GM18907 (cell line): Measurements from ENCODE around the gene IFT122.
A peak's percentile ranks its signal among the peaks of the same experiment; 100 is the strongest.

Experiments used
- ATAC-seq: cut with Tn5 transposase; IDR thresholded peaks from one replicate; pipeline ENCODE4 v1.9.1; 2021; ENCODE audit warnings: mild to moderate bottlenecking, moderate library complexity; ENCODE audit not compliant: unreplicated experiment

Gene IFT122

DNA sequence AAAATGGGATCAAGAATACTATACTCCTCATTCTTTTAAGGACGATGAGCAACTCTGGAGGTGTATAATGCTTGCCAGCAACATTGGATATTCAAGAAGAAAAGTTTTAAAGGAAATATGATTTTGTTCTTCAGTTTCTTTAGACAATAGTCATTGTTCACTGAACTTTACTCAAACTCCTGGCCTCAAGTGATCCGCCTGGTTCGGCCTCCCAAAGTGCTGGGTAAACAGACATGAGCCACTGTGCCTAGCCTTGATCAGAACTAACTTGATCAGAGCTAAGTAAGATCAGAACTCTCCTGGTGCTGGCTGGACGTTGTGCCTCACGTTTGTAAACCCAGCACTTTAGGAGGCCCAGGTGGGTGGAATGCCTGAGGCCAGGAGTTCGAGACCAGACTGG is 24.2 kb upstream of the IFT122 start:
- no peak for ATAC-seq

DNA sequence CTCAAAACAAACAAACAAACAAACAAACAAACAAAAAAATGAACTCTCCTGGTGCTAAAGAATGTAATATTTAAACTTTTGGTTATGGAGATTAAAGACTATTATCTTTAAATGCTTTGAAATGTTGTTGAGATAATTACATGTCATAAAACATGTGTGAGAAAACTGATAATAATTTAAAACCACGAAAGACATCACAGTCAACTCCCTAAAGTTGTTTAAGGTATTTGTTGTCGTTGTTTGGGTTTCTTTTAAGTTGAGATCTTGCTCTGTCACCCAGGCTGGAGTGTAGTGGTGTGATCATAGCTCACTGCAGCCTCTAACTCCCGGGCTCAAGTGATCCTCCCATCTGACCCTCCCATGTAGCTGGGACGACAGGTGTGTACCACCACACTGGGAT is 23.6 kb upstream of the IFT122 start:
- no peak for ATAC-seq

DNA sequence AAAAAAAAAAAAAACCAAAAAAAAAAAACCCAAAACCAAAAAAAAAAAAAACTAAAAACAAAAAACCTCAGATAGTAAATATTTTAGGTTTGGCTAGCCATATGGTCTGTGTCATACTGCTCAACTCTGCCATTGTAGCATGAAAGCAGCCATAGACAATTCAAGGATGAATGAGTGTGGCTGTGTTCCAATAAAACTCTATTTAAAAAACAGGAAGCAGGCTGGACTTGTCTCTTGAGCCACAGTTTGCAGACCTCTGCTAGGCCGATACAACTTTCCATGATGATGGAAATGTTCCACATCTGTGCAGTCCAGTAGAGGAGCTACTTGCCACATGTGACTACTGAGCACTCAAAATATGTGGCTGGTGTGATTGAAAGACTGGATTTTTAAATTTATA is 22.7 kb upstream of the IFT122 start:
- ATAC-seq, result no peak

DNA sequence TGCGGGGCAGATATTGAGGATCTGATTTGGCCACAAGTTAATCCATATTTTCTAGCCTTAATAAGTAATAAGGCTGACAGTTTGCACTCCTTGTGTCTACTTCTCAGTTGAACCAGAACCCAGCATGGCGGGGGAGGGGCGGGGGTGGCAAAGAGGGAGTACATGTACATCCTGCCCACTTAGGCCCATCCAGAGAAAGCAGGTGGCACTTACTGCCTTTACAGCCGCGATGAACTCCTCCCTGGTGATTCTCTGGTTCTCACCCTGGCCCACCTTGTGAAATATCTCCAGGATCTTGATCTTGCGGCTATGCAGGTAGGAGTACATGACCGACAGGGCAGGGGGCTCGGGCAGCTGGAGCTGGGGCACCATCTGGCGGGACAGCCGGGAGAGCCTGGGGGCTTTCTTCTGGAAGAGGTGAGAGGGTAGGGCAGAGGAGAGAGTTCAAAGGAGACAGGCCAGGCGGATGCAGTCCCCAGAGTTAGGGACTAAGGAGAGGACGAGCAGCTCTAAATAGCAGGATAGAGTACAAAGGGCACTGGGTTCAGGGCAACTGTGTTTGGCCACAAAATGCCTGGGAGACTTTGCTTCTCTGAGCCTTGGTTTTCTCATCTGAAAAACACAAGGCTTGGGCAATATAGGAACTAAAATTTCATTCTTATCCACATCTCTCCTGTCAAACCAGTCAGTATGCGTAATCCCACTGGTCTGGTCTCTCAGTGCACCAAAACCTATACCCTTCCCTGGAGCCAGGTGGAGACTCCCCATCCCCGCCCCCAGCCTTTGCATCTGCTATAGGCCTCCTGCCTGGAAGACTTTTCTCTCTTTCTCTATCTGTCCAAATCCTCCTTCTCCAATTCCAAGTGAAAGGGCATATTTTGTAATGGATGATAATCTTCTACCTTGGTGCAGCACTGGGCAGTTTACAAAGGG is 21.7 kb upstream of the IFT122 start:
- no peak for ATAC-seq

DNA sequence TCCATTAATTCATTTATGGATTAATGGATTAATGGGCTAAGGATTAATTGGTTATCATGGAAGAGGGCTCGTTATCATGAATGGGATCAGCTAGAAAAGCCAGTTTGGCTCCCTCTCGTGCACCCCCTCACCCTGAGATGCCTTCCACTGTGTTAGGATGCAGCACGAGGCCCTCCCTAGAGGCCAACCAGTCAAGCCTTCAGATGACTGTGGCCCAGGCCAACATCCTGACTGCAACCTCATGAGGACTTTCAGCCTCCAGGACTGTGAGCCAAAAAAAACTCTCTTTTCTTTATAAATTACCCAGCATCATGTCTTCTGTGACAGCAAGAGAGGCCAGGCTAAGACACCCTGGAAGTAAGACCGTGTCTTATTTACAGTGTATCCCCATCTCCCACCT is 20.5 kb upstream of the IFT122 start:
- ATAC-seq, result no peak

DNA sequence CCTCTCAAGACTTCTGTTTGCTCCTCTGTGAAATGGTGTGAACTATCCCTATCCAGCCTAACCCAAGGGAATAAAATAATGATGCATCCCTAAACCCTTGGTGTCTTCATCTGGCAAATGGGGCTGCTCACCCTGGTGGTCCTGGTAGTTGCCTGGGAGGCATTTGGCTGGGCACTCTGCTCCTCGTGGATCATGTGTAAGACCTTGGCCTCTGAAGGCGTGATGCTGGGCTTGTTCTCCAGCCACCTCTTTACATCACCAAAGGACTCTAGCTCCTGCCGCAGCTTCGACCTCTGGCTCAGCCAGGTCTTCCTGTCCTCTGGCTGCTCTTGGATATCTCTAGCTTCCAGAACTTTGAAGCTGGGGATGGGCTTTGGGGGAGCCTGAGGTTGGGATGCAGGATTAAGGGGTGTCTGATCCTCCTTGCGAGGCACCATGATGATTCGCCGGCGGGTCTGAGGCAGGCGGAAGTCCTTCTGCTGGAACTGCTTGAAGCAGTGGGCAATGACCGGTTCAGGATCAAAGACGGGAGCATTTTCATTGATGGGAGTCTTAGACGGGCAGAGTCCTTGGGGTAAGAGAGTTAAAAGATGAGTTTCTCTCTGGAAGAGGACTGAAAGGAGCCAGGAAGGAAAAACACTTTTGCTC is 18.7 kb upstream of the IFT122 start:
- ATAC-seq, result no peak

DNA sequence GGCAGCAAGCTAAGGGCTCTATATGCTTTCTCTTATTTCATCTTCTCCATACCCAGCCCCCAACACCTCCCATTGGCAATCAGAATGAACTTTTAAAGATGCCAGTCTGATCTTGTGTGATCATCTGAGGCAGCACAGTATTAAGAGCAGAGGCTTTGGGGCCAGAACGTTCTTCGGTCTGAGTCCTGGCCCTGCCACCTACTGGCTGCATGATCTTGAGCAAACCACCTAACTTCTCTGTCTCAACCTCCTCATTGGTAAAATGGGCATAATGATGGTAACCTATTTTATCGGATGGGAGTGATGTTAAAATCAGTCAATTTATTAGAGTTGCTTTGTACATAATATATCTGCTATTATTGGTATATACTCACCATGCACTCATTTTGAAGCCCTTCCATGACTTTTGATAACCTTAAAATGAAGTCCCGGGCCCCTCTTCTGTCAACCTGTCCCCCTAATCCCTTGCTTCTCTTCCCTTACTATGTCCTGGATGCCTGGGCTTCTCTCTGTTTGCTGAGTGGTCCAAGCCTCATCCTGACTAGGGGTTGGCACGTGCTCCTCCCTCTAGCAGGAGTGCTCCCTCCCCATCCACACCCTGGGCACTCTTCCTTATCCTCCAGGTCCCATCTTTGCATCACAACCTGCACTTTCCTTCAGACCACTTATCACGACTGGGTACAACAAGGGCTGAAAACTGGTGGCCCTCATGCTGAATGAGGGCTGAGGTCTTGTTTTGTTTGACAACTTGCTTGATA is 17.9 kb upstream of the IFT122 start:
- ATAC-seq, result no peak

DNA sequence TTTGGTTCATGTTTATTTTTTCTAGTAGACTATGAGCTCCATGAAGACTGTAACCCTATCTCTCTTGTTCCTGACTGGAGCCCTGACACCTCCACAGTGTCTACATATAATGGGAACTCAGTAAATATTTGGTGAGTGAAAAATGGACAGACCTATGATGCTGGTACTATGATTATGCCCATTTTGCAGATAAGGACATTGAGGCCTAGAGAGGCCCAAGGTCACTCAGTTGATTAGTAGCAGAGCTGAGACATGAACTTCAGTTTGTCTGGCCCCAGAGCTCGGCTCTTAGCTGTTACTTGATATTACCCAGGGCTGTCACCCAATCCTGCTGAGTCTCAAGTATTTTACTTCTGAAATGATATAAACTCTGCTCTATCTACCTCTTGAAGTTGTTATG is 17.1 kb upstream of the IFT122 start:
- no peak for ATAC-seq

DNA sequence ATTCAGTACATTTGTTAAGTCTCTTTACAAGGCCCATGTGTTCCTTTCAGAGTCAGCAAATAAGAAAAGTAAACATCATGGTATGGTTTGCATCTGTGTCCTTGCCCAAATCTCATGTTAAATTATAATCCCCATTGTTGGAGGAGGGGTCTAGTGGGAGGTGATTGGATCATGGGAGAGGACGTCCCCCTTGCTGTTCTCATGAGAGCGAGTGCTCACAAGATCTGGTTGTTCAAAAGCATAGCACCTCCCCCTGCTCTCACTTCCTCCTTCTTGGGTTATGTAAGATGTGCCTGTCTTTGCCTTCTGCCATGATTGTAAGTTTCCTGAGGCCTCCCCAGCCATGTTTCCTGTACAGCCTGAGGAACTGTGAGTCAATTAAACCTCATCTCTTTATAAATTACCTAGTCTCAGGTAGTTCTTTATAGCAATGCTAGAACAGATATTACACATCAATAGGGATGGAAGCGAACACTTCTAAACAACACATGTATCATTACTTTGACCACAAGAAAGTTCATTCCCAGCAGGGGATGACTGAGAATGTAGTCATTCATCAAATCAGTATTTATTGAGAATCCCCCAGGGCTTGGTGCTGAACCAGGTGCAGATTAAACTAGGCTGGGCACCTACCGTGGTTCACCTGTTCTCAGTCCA is 15.7 kb upstream of the IFT122 start:
- ATAC-seq, result peak; percentile 72

DNA sequence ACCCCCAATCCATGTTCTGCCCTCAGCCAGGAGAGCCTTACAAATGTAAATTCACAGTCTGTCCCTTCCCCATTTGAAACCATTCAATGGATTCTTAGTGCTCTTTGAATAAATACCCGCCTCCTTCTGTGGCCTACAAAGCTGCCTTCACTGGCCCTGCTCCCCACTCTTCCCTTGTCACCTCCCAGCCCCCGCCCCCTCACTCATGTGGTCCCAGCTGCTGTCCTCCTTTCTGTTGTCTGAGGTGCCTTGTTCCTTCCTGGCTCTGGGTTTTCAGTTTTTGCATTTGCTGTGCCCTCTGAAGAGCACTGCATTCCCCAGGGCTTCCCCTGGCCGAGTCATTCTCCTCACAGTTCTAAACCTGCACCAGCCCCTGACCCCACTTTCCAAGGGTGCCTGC is 14.8 kb upstream of the IFT122 start:
- no peak for ATAC-seq

DNA sequence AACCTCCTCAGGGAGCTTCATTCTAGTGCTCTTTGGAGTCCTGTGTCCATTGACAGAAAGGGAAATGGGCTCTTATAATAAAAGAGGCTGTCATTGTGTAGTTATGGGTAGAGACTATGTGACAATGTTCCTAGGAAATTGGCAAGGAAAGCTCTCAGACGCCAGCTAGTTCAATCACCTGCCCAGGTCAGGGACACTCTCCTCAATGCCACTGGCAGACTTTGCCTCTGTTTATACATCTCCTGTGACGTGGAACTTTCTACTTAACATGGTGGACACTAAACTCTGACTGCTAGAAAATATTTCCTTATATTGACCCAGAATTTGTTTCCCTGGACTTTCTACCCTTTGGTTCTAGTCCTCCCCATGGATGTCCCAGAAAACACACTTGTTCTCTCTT is 14.4 kb upstream of the IFT122 start:
- ATAC-seq, result no peak

DNA sequence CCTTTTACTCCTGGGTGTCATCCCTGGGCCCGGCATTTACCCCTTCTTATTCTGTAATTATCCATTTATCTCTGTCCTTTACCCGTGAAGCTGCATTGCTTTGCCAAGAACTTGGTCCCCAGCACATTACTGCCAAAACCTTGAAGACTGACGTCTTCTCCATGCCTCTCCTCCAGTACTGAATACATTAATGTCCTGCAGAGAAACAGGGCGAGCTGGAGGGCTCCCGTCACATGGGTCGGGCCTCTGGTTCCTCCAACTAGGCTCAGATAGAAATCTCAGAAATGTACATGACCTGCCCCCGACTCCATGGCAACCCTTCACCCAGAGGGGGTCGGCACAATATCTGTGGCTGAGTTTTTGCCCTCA is 12.0 kb upstream of the IFT122 start:
- no peak for ATAC-seq

DNA sequence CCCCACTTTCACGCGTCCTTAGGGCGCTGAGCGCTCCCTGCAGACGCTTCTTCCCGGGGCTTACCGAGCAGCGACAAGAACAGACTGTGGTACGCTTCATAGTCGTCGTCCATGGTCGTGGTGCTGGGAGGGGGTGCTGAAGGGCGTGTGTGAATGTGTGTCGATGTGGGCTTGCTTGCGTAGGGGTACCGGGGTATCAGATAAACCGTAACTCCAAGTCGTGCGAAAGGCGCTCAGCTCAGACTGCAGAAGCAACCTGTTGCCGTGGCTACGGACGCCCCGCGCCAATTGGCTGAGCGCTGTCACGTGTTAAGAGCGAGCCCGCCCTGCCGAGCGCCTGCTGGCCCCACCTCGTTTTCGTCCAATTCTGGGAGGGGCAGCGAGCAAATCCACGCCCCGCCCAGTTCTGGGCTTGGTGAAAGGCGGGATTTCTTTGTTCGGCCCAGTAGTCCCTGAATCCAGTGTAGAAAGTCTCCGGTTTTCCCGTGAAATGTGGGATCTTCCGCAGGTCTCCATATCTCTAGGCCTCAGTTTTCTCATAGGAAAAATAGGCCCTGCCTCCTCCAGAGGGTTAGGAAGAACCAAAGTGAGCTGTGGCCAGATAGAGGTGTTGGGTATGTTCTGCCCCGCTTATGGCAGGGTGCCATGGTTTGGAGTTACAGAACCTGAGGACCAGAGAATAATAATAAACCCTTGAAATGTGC is 11.5 kb upstream of the IFT122 start, which contains the start of gene EFCAB12:
Gene EFCAB12, minus strand, starts transcription at position 261 of the 704 bp plus-strand sequence. Its CDS starts 148 bp downstream, at position 113.
- peak; percentile 89 for ATAC-seq

DNA sequence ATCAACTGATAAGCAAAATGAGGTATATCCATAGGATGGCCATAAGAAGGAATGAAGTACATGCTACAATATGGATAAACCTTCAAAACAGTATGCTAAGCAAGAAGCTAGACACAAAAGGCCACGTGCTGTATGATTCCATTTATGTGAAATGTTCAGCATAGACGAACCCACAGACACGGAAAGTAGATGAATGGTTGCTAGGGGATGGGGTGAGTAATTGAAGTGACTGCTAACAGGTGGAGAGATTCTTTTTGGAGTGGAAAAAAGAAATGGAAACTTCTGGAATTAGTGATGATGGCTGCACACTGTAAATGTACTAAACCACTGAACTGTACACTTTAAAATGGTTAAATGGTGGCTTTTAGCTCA is 11.0 kb upstream of the IFT122 start:
- ATAC-seq, result no peak

DNA sequence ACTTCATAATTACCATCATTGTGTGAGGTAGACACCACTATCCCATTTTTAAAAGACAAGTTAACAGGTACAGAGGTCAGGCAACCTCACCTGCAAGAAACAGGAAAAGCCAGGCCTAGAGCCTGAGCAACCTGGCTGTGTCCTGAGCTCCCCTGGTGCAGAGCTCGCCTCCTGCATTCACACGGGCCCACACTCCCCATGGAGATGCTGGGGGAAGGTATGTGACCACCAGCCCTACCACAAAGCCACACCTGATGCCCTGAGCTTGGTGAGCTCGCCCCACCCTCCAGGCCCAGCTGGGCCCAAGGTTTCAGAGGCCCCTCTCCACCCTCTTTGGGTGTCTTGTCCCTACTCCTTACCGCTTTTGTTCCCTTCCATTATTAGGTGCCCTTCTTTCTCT is 10.4 kb upstream of the IFT122 start:
- ATAC-seq, result no peak

DNA sequence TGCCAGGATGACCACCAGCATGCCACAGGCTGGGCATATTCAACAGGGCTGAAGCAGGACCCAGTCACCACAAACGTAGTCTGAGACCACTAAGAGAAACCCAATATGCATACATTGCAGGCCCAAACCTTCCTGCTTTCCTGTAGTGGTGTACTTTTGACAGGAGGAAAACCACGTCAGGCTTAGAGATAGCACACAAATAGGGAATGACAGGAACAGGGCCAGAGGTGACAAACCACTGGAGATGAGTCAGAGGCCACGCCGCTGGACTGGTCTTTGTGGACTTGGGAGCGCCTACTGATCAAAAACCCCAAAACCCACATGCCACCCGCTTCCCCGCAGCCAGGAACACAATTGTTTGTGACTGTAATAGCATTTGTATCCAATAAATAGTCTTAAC is 8.0 kb upstream of the IFT122 start:
- ATAC-seq, result no peak

DNA sequence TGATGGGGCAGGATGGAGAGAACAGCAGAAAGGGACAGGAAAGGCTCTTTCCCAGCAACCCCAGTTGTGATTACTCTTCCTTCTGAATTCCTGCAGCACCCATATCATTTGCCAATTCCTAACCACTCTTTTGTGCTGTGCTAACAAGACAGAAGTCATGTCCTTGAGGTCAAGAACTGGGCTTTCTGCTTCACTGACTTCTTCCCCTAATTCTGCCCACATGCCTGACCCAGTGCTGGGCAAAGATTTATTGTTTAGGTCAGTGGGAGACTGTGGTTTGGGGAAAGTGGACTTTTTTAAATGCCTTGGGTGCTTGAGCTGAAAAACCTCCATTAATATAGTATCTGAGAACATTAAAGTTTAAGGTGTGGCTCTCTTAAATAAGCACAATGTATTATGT is 7.4 kb upstream of the IFT122 start:
- no peak for ATAC-seq

DNA sequence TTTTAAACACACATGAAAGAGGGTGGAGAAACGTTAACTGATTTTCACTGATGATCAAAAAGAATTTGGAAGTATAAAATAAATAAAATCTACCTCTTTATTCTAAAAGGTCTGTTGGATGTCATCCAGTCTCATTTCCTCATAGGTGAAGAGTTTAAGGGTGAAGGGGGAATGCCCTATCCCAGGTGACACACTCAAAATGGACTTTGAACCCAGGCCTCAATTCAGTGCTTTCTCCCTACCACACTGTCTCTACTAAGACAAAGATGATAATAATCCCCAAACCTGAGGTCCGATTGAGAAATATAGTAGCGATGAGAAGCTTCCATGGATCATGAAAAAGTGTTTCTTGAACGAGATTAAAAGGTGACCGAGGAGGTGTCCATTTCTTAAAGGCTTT is 6.5 kb upstream of the IFT122 start:
- no peak for ATAC-seq

DNA sequence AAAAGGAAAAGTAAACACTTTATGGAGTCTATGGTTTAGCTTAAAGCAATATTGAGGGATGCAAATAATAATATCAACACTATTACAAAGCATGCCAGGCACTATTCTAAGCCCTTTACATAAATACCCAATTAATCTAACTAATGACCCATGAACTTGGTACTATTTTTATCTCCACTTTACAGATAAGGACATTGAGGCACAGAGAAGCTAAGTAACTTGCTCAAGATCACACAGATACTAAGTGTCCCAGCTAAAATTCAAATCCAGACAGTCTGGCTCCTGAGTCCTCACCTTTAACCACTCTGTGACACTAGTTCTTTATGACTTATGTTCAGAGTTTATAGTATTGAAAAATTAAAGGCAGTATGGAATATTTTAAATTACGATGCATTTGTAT is 5.9 kb upstream of the IFT122 start:
- ATAC-seq, result no peak

DNA sequence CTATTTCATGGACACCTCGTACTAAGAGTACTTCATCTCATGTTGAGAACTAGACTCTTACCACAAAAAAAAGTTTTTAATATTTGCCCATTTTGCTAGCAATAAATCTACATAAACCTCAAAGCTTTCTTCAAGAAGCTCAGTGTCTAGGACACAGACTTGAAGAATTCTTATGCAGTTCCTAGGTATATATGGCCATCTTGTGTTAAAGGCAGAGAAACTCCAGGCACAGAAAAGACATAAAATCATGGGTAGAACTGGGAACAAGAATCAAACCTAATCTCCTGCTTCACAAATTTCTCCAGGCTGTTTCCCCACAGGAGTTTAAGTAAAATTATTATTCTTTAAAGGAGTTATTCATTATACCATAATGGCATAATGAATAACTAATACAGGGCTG is 4.7 kb upstream of the IFT122 start:
- no peak for ATAC-seq
